ENCODE results near the gene LCOR. TPM values are rescaled to one million over a fixed set of nuclear protein-coding genes. Genes with fewer than 3 reads are reported as not detected.
A peak's percentile ranks its signal among the peaks of the same experiment; 100 is the strongest.

Gene LCOR
- total and polyA plus RNA-seq, 9 of the 15 experiments (the other 6 are each of a cell fraction or from before 2014, with no cell fraction given) = 3.6 to 25.2 (median 14.4) TPM

GRCh38 chr10:96829029-96829773 lies 2.9 kb upstream of the LCOR start (continued):
- no peak for TF ChIP-seq RNF219 (CRISPR knock-in tag; IDR thresholded peaks at IDR 0.05)
- peak; percentile 64 for TF ChIP-seq MTA2 (IDR thresholded peaks at IDR 0.05; ENCODE audit: low read depth)
- TF ChIP-seq RAD51 (IDR thresholded peaks at IDR 0.05; ENCODE audit: borderline replicate concordance, low read depth) = no peak
- no peak for TF ChIP-seq DMBX1 (CRISPR knock-in tag; IDR thresholded peaks at IDR 0.05; ENCODE audit: borderline replicate concordance)
- TF ChIP-seq PHB2 (IDR thresholded peaks at IDR 0.05; ENCODE audit: low read depth) = no peak
- no peak for TF ChIP-seq YY1 (IDR thresholded peaks at IDR 0.05; ENCODE audit: borderline replicate concordance in 1 of 3, control insufficient read depth in 1 of 3, extremely low read depth in 1 of 3, insufficient read depth in 3 of 3, insufficient read length in 1 of 3, insufficient replicate concordance in 2 of 3, low read depth in 1 of 3, low read length in 2 of 3)
- TF ChIP-seq CXXC5 (CRISPR knock-in tag; IDR thresholded peaks at IDR 0.05) = peak; percentile 25; the same call in 1 of the 2 replicates
- no peak for TF ChIP-seq ZSCAN29 (IDR thresholded peaks at IDR 0.05)
- no peak for TF ChIP-seq MAX (CRISPR knock-in tag; IDR thresholded peaks at IDR 0.05)
- no peak for TF ChIP-seq ZKSCAN8 (CRISPR knock-in tag; IDR thresholded peaks at IDR 0.05)
- no peak for TF ChIP-seq PHF21A (IDR thresholded peaks at IDR 0.05; ENCODE audit: borderline replicate concordance, low read depth)
- TF ChIP-seq HDAC8 (tag; IDR thresholded peaks at IDR 0.05) = no peak
- TF ChIP-seq RNF2 (IDR thresholded peaks at IDR 0.05) = no peak
- no peak for TF ChIP-seq ETV6 (IDR thresholded peaks at IDR 0.05; ENCODE audit: borderline replicate concordance in 1 of 2, low read depth in 2 of 2, low read length in 1 of 2)
- no peak for TF ChIP-seq ETV6 (CRISPR knock-in tag; IDR thresholded peaks at IDR 0.05; ENCODE audit: borderline replicate concordance)
- TF ChIP-seq PTRF (tag; IDR thresholded peaks at IDR 0.05) = no peak
- TF ChIP-seq SRSF7 (optimal IDR thresholded peaks at IDR 0.05; ENCODE audit: low read depth, low read length) = no peak
- no peak for TF ChIP-seq SMARCE1 (IDR thresholded peaks at IDR 0.05)
- TF ChIP-seq ESRRA (IDR thresholded peaks at IDR 0.05; ENCODE audit: borderline replicate concordance, low read depth) = peak; percentile 44; the same call in 1 of the 2 replicates
- no peak for TF ChIP-seq SIN3B (IDR thresholded peaks at IDR 0.05; ENCODE audit: low read depth)
- no peak for TF ChIP-seq ZC3H8 (IDR thresholded peaks at IDR 0.05)
- no peak for TF ChIP-seq E2F8 (IDR thresholded peaks at IDR 0.05; ENCODE audit: low read depth, partially characterized antibody)
- TF ChIP-seq NFE2L1 (tag; IDR thresholded peaks at IDR 0.05; ENCODE audit: borderline replicate concordance, low read depth) = no peak
- 0 out of 4 replicates have a peak, but pooled peaks of 1 of the 2 experiments have one; percentile 10 for TF ChIP-seq FOXA3 (CRISPR knock-in tag; conservative IDR thresholded peaks at IDR 0.05 in 1 of 2, IDR thresholded peaks at IDR 0.05 in 1 of 2)
- no peak for TF ChIP-seq ZKSCAN1 (IDR thresholded peaks at IDR 0.05; ENCODE audit: low read depth, low read length)
